IMR-90 (cell line): ENCODE measurements around the gene PRPF6. TPM values are rescaled to one million over a fixed set of nuclear protein-coding genes. Genes with fewer than 3 reads are reported as not detected.

Experiments
- ATAC-seq: fragments of 200-7000 bp; cut with Tn5 transposase; 2 replicates; pipeline ENCODE4 v1.9.1; 2020; ENCODE audit warnings: low read depth, mild to moderate bottlenecking, moderate library complexity
- BruUV-seq: library from RNA; stranded (reverse); fragments of 400-500 nt; replicated peaks from 2 replicates; lab custom pipeline; 2021; lab: Mats Ljungman, UMichigan
- CTCF ChIA-PET: fragments of 300-600 bp; formaldehyde crosslinking; extraction: SDS; loops from one replicate; lab custom pipeline; 2021; ENCODE audit warnings: antibody characterized with exemption; lab: Yijun Ruan, JAX
- POLR2A ChIA-PET: fragments of 300-600 bp; sonication (Branson Sonifier 250); formaldehyde crosslinking; loops from one replicate; lab custom pipeline; 2022; ENCODE audit warnings: antibody characterized with exemption; ENCODE audit not compliant: unreplicated experiment; lab: Charles Lee
- DNase-seq: peaks from one replicate; pipeline ENCODE4 v3.0.0; 2013
- H2AFZ ChIP-seq: replicated peaks from 2 replicates; pipeline ENCODE3; 2013; ENCODE audit warnings: low read length, mild to moderate bottlenecking; ENCODE audit not compliant: poor library complexity
- H2AK5ac ChIP-seq: 2 replicates; pipeline ENCODE4 v1.6.1; 2013; ENCODE audit warnings: low read depth, low read length, inconsistent platforms
- H2AK9ac ChIP-seq: replicated peaks from 2 replicates; pipeline ENCODE3; 2013; ENCODE audit warnings: mild to moderate bottlenecking, low read depth, low read length, moderate library complexity; ENCODE audit not compliant: poor library complexity
- H2BK120ac ChIP-seq: 2 replicates; pipeline ENCODE4 v1.6.1; 2013; ENCODE audit warnings: low read depth, low read length, inconsistent platforms
- H2BK15ac ChIP-seq: 3 replicates; pipeline ENCODE4 v1.6.1; 2013; ENCODE audit warnings: low read depth, low read length, inconsistent platforms
- H2BK20ac ChIP-seq: 2 replicates; pipeline ENCODE4 v1.6.1; 2013; ENCODE audit warnings: low read depth, mild to moderate bottlenecking, inconsistent platforms, low read length, moderate library complexity
- H2BK5ac ChIP-seq: 2 replicates; pipeline ENCODE4 v1.6.1; 2013; ENCODE audit warnings: mild to moderate bottlenecking, low read depth, low read length, inconsistent platforms; ENCODE audit not compliant: poor library complexity, severe bottlenecking
- H3K14ac ChIP-seq: replicated peaks from 2 replicates; pipeline ENCODE4 v1.6.1; 2013; ENCODE audit warnings: low read depth, low read length, inconsistent platforms
- H3K18ac ChIP-seq: 2 replicates; pipeline ENCODE4 v1.6.1; 2013; ENCODE audit warnings: low read depth, low read length, control low read depth
- H3K23ac ChIP-seq: 2 replicates; pipeline ENCODE4 v1.6.1; 2013; ENCODE audit warnings: low read depth, low read length, inconsistent platforms
- H3K27ac ChIP-seq: 2 replicates; pipeline ENCODE4 v1.5.1; 2013; ENCODE audit warnings: mild to moderate bottlenecking, control low read depth, low read length; ENCODE audit not compliant: insufficient read depth
- H3K27me3 ChIP-seq: 2 replicates; pipeline ENCODE4 v1.6.1; 2013; ENCODE audit warnings: low read length; ENCODE audit not compliant: control insufficient read depth, insufficient read depth
- H3K36me3 ChIP-seq: 2 replicates; pipeline ENCODE4 v1.6.1; 2013; ENCODE audit warnings: low read length, mixed read lengths; ENCODE audit not compliant: control insufficient read depth, insufficient read depth
- H3K4ac ChIP-seq: 2 replicates; pipeline ENCODE4 v1.6.1; 2013; ENCODE audit warnings: low read depth, low read length, inconsistent platforms
- H3K4me1 ChIP-seq: 2 replicates; pipeline ENCODE4 v1.6.1; 2013; ENCODE audit warnings: low read length, mixed read lengths; ENCODE audit not compliant: control insufficient read depth, insufficient read depth
- H3K4me2 ChIP-seq: 2 replicates; pipeline ENCODE4 v1.6.1; 2013; ENCODE audit warnings: low read depth, mild to moderate bottlenecking, control low read depth, low read length, moderate library complexity
- H3K4me3 ChIP-seq: 2 replicates; pipeline ENCODE4 v1.5.1; 2013; ENCODE audit warnings: low read depth, mild to moderate bottlenecking, control low read depth, low read length, moderate library complexity; ENCODE audit not compliant: insufficient read depth
- H3K56ac ChIP-seq: 2 replicates; pipeline ENCODE4 v1.6.1; 2013; ENCODE audit warnings: low read length, inconsistent platforms; ENCODE audit not compliant: insufficient read depth; ENCODE audit errors: extremely low read depth
- H3K79me1 ChIP-seq, 2 experiments: 2 replicates each; pipeline ENCODE4 v1.6.1; 2013; ENCODE audit warnings: low read length in 2 of 2, inconsistent platforms in 1 of 2, low read depth in 1 of 2
- H3K9ac ChIP-seq: 2 replicates; pipeline ENCODE4 v1.6.1; 2013; ENCODE audit warnings: low read depth, low read length, control low read depth
- H3K9me1 ChIP-seq: 2 replicates; pipeline ENCODE4 v1.6.1; 2013; ENCODE audit warnings: low read length, inconsistent platforms; ENCODE audit not compliant: insufficient read depth
- H3K9me3 ChIP-seq: 2 replicates; pipeline ENCODE4 v1.6.1; 2013; ENCODE audit warnings: low read length; ENCODE audit not compliant: control insufficient read depth, insufficient read depth
- H4K20me1 ChIP-seq: 2 replicates; pipeline ENCODE4 v1.6.1; 2013; ENCODE audit warnings: low read length, inconsistent platforms; ENCODE audit not compliant: insufficient read depth
- H4K5ac ChIP-seq: 2 replicates; pipeline ENCODE4 v1.6.1; 2013; ENCODE audit warnings: mild to moderate bottlenecking, low read depth, low read length, control low read depth
- H4K8ac ChIP-seq, 2 experiments: 2 replicates each; pipeline ENCODE4 v1.6.1; 2013; ENCODE audit warnings: low read depth in 2 of 2, low read length in 2 of 2, control low read depth in 1 of 2, inconsistent platforms in 1 of 2
- H4K91ac ChIP-seq: 2 replicates; pipeline ENCODE4 v1.6.1; 2013; ENCODE audit warnings: low read depth, low read length, inconsistent platforms; ENCODE audit not compliant: insufficient read depth
- BHLHE40 ChIP-seq: fragments of 150-350 bp; IDR thresholded peaks from 2 replicates; pipeline ENCODE4 v1.6.1; 2016; ENCODE audit warnings: mild to moderate bottlenecking, low read depth, low read length
- CEBPB ChIP-seq: IDR thresholded peaks from 2 replicates; pipeline ENCODE4 v1.6.1; 2012; ENCODE audit warnings: low read depth, low read length, improper control_type of control experiment
- CHD1 ChIP-seq: IDR thresholded peaks from 2 replicates; pipeline ENCODE4 v1.6.1; 2012; ENCODE audit warnings: low read depth, low read length, improper control_type of control experiment
- CTCF ChIP-seq: conservative IDR thresholded peaks from 2 replicates; pipeline ENCODE4 v1.5.1; 2012; ENCODE audit warnings: mild to moderate bottlenecking, low read depth, low read length, improper control_type of control experiment
- ELK1 ChIP-seq: fragments of 150-350 bp; IDR thresholded peaks from 2 replicates; pipeline ENCODE4 v1.6.1; 2016; ENCODE audit warnings: low read depth, mild to moderate bottlenecking, low read length, moderate library complexity, borderline replicate concordance
- FOS ChIP-seq: fragments of 150-350 bp; IDR thresholded peaks from 2 replicates; pipeline ENCODE4 v1.6.1; 2016; ENCODE audit warnings: low read depth, low read length
- MAFK ChIP-seq: IDR thresholded peaks from 2 replicates; pipeline ENCODE4 v1.6.1; 2012; ENCODE audit warnings: low read depth, low read length, improper control_type of control experiment
- MAZ ChIP-seq: IDR thresholded peaks from 2 replicates; pipeline ENCODE4 v1.6.1; 2012; ENCODE audit warnings: low read depth, mild to moderate bottlenecking, low read length, improper control_type of control experiment, moderate library complexity, borderline replicate concordance
- MXI1 ChIP-seq: IDR thresholded peaks from 2 replicates; pipeline ENCODE4 v1.6.1; 2012; ENCODE audit warnings: low read depth, mild to moderate bottlenecking, low read length, moderate library complexity, borderline replicate concordance
- NFE2L2 ChIP-seq: fragments of 150-350 bp; IDR thresholded peaks from 2 replicates; pipeline ENCODE4 v1.6.1; 2016; ENCODE audit warnings: low read depth, mild to moderate bottlenecking, low read length
- POLR2A ChIP-seq: IDR thresholded peaks from 2 replicates; pipeline ENCODE4 v1.6.1; 2012; ENCODE audit warnings: mild to moderate bottlenecking, low read depth, low read length
- RAD21 ChIP-seq: IDR thresholded peaks from 2 replicates; pipeline ENCODE4 v1.6.1; 2012; ENCODE audit warnings: low read length, improper control_type of control experiment
- RCOR1 ChIP-seq: IDR thresholded peaks from 2 replicates; pipeline ENCODE4 v1.6.1; 2012; ENCODE audit warnings: mild to moderate bottlenecking, low read length, improper control_type of control experiment; ENCODE audit not compliant: insufficient replicate concordance
- RFX5 ChIP-seq: IDR thresholded peaks from 2 replicates; pipeline ENCODE4 v1.8.0; 2012; ENCODE audit warnings: low read depth, mild to moderate bottlenecking, low read length, moderate library complexity
- SMC3 ChIP-seq: fragments of 150-350 bp; IDR thresholded peaks from 2 replicates; pipeline ENCODE4 v1.6.1; 2016; ENCODE audit warnings: low read depth, mild to moderate bottlenecking, antibody characterized with exemption, low read length, moderate library complexity
- USF2 ChIP-seq: fragments of 150-350 bp; IDR thresholded peaks from 2 replicates; pipeline ENCODE4 v1.6.1; 2017; ENCODE audit warnings: mild to moderate bottlenecking, antibody characterized with exemption, low read length, low read depth
- WGBS, 2 experiments: methylation state at CpG; one replicate each; pipeline versions ENCODE4 v1.1.5 to v1.1.7; 2013; ENCODE audit warnings: missing lambda C conversion rate in 2 of 2; ENCODE audit not compliant: insufficient read length in 1 of 2; ENCODE audit errors: extremely low coverage in 2 of 2; 5-methylcytosine and 5-hydroxymethylcytosine counted together
- dilution Hi-C: fragments of 300-500 bp; cut with HindIII; formaldehyde crosslinking; loops from one replicate; pipeline ENCODE4 v1.14.3; 2018; ENCODE audit warnings: low sequenced_read_pairs; ENCODE audit not compliant: unreplicated experiment
- in situ Hi-C: fragments of 300-500 bp; cut with MboI; formaldehyde crosslinking; loops from 3 replicates; pipeline ENCODE4 v1.14.3; 2019; ENCODE audit warnings: low sequenced_read_pairs, inconsistent platforms, mixed read lengths
- intact Hi-C: fragments of 100-400 bp; cut with micrococcal nuclease; formaldehyde crosslinking; loops from 2 replicates; pipeline ENCODE4 v1.10.0; 2022
- polyA plus RNA-seq, 3 experiments: library from polyadenylated mRNA; depleted of rRNA; stranded (reverse); fragments of >200 nt; gene quantifications; 2 replicates each; pipeline ENCODE4 v1.2.3, GENCODE V29; 2012; ENCODE audit warnings: low replicate concordance in 1 of 3
- total RNA-seq: library from RNA; depleted of rRNA; stranded (reverse); fragments of >200 nt; gene quantifications from 2 replicates; pipeline ENCODE4 v1.2.3, GENCODE V29; 2012

The PRPF6 gene
- total and polyA plus RNA-seq, 2 of the 4 experiments (the other 2 are of a cell fraction), result 43.5 to 71.3 TPM

- intact Hi-C loops (no loop called here), dilution Hi-C loops (no loop called here), in situ Hi-C loops (no loop called here)
- Histone ChIP-seq H2BK120ac (no peak overlapping the region), H3K4ac (no peak overlapping the region), H3K14ac (no peak overlapping the region), H3K27ac (no peak overlapping the region), H3K23ac (no peak overlapping the region), H3K9me3 (no peaks in the 10 kb centered on the region), H2BK20ac (no peak overlapping the region), H2AK5ac (no peak overlapping the region), H4K20me1 (peaks cover 66% of the 10 kb centered on the region), H3K79me1 (peaks cover 27 to 66% of the 10 kb centered on the region in 2 experiments), H2AFZ (peak overlapping the region; percentile 51), H3K4me2 (no peak overlapping the region), H3K56ac (no peak overlapping the region), H3K4me3 (no peak overlapping the region), H3K27me3 (no peaks in the 10 kb centered on the region), H2BK5ac (no peak overlapping the region), H2BK15ac (no peak overlapping the region), H4K5ac (no peak overlapping the region), H3K9ac (no peak overlapping the region), H4K91ac (no peak overlapping the region), H2AK9ac (peak overlapping the region; percentile 55), H4K8ac (no peak overlapping the region), H3K4me1 (no peaks in the 10 kb centered on the region), H3K18ac (no peak overlapping the region), H3K9me1 (peaks cover 4% of the 10 kb centered on the region; the same call in 1 of the 2 replicates), H3K36me3 (peaks cover 59% of the 10 kb centered on the region)
- BruUV-seq, result no TSS peak
- WGBS, 2 experiments, result 90% methylated on average over 15 of the region's 23 CpGs; no CpG with 5 or more reads in 1 of the 2 experiments
- ATAC-seq, result no peak
- POLR2A ChIA-PET, result no interaction called here
- DNase-seq, result no peak
- TF ChIP-seq ELK1 (no peak), NFE2L2 (no peak), SMC3 (no peak), CTCF (no peak), MAFK (no peak), BHLHE40 (no peak), USF2 (no peak), CEBPB (no peak), CHD1 (no peak), FOS (no peak), RCOR1 (no peak), MXI1 (no peak), MAZ (no peak), POLR2A (no peak), RAD21 (no peak), RFX5 (no peak)
- CTCF ChIA-PET, result no interaction called here
These were observed 40.9 kb upstream of the PRPF6 start for GRCh38 chr20:63940071-63940471.
